IMR-90 (cell line): Measurements from ENCODE around the gene DSCAM. TPM values are rescaled to one million over a fixed set of nuclear protein-coding genes. Genes with fewer than 3 reads are reported as not detected.

Source experiments
- ATAC-seq: fragments of 200-7000 bp; cut with Tn5 transposase; 2 replicates; pipeline ENCODE4 v1.9.1; 2020; ENCODE audit warnings: low read depth, mild to moderate bottlenecking, moderate library complexity
- BruUV-seq: library from RNA; stranded (reverse); fragments of 400-500 nt; replicated peaks from 2 replicates; lab custom pipeline; 2021; lab: Mats Ljungman, UMichigan
- CTCF ChIA-PET: fragments of 300-600 bp; formaldehyde crosslinking; extraction: SDS; loops from one replicate; lab custom pipeline; 2021; ENCODE audit warnings: antibody characterized with exemption; lab: Yijun Ruan, JAX
- POLR2A ChIA-PET: fragments of 300-600 bp; sonication (Branson Sonifier 250); formaldehyde crosslinking; loops from one replicate; lab custom pipeline; 2022; ENCODE audit warnings: antibody characterized with exemption; ENCODE audit not compliant: unreplicated experiment; lab: Charles Lee
- DNase-seq: peaks from one replicate; pipeline ENCODE4 v3.0.0; 2013
- H2AFZ ChIP-seq: replicated peaks from 2 replicates; pipeline ENCODE3; 2013; ENCODE audit warnings: low read length, mild to moderate bottlenecking; ENCODE audit not compliant: poor library complexity
- H2AK5ac ChIP-seq: 2 replicates; pipeline ENCODE4 v1.6.1; 2013; ENCODE audit warnings: low read depth, low read length, inconsistent platforms
- H2AK9ac ChIP-seq: replicated peaks from 2 replicates; pipeline ENCODE3; 2013; ENCODE audit warnings: mild to moderate bottlenecking, low read depth, low read length, moderate library complexity; ENCODE audit not compliant: poor library complexity
- H2BK120ac ChIP-seq: 2 replicates; pipeline ENCODE4 v1.6.1; 2013; ENCODE audit warnings: low read depth, low read length, inconsistent platforms
- H2BK15ac ChIP-seq: 3 replicates; pipeline ENCODE4 v1.6.1; 2013; ENCODE audit warnings: low read depth, low read length, inconsistent platforms
- H2BK20ac ChIP-seq: 2 replicates; pipeline ENCODE4 v1.6.1; 2013; ENCODE audit warnings: low read depth, mild to moderate bottlenecking, inconsistent platforms, low read length, moderate library complexity
- H2BK5ac ChIP-seq: 2 replicates; pipeline ENCODE4 v1.6.1; 2013; ENCODE audit warnings: mild to moderate bottlenecking, low read depth, low read length, inconsistent platforms; ENCODE audit not compliant: poor library complexity, severe bottlenecking
- H3K14ac ChIP-seq: replicated peaks from 2 replicates; pipeline ENCODE4 v1.6.1; 2013; ENCODE audit warnings: low read depth, low read length, inconsistent platforms
- H3K18ac ChIP-seq: 2 replicates; pipeline ENCODE4 v1.6.1; 2013; ENCODE audit warnings: low read depth, low read length, control low read depth
- H3K23ac ChIP-seq: 2 replicates; pipeline ENCODE4 v1.6.1; 2013; ENCODE audit warnings: low read depth, low read length, inconsistent platforms
- H3K27ac ChIP-seq: 2 replicates; pipeline ENCODE4 v1.5.1; 2013; ENCODE audit warnings: mild to moderate bottlenecking, control low read depth, low read length; ENCODE audit not compliant: insufficient read depth
- H3K27me3 ChIP-seq: 2 replicates; pipeline ENCODE4 v1.6.1; 2013; ENCODE audit warnings: low read length; ENCODE audit not compliant: control insufficient read depth, insufficient read depth
- H3K36me3 ChIP-seq: 2 replicates; pipeline ENCODE4 v1.6.1; 2013; ENCODE audit warnings: low read length, mixed read lengths; ENCODE audit not compliant: control insufficient read depth, insufficient read depth
- H3K4ac ChIP-seq: 2 replicates; pipeline ENCODE4 v1.6.1; 2013; ENCODE audit warnings: low read depth, low read length, inconsistent platforms
- H3K4me1 ChIP-seq: 2 replicates; pipeline ENCODE4 v1.6.1; 2013; ENCODE audit warnings: low read length, mixed read lengths; ENCODE audit not compliant: control insufficient read depth, insufficient read depth
- H3K4me2 ChIP-seq: 2 replicates; pipeline ENCODE4 v1.6.1; 2013; ENCODE audit warnings: low read depth, mild to moderate bottlenecking, control low read depth, low read length, moderate library complexity
- H3K4me3 ChIP-seq: 2 replicates; pipeline ENCODE4 v1.5.1; 2013; ENCODE audit warnings: low read depth, mild to moderate bottlenecking, control low read depth, low read length, moderate library complexity; ENCODE audit not compliant: insufficient read depth
- H3K56ac ChIP-seq: 2 replicates; pipeline ENCODE4 v1.6.1; 2013; ENCODE audit warnings: low read length, inconsistent platforms; ENCODE audit not compliant: insufficient read depth; ENCODE audit errors: extremely low read depth
- H3K79me1 ChIP-seq, 2 experiments: 2 replicates each; pipeline ENCODE4 v1.6.1; 2013; ENCODE audit warnings: low read length in 2 of 2, inconsistent platforms in 1 of 2, low read depth in 1 of 2
- H3K9ac ChIP-seq: 2 replicates; pipeline ENCODE4 v1.6.1; 2013; ENCODE audit warnings: low read depth, low read length, control low read depth
- H3K9me1 ChIP-seq: 2 replicates; pipeline ENCODE4 v1.6.1; 2013; ENCODE audit warnings: low read length, inconsistent platforms; ENCODE audit not compliant: insufficient read depth
- H3K9me3 ChIP-seq: 2 replicates; pipeline ENCODE4 v1.6.1; 2013; ENCODE audit warnings: low read length; ENCODE audit not compliant: control insufficient read depth, insufficient read depth
- H4K20me1 ChIP-seq: 2 replicates; pipeline ENCODE4 v1.6.1; 2013; ENCODE audit warnings: low read length, inconsistent platforms; ENCODE audit not compliant: insufficient read depth
- H4K5ac ChIP-seq: 2 replicates; pipeline ENCODE4 v1.6.1; 2013; ENCODE audit warnings: mild to moderate bottlenecking, low read depth, low read length, control low read depth
- H4K8ac ChIP-seq, 2 experiments: 2 replicates each; pipeline ENCODE4 v1.6.1; 2013; ENCODE audit warnings: low read depth in 2 of 2, low read length in 2 of 2, control low read depth in 1 of 2, inconsistent platforms in 1 of 2
- H4K91ac ChIP-seq: 2 replicates; pipeline ENCODE4 v1.6.1; 2013; ENCODE audit warnings: low read depth, low read length, inconsistent platforms; ENCODE audit not compliant: insufficient read depth
- BHLHE40 ChIP-seq: fragments of 150-350 bp; IDR thresholded peaks from 2 replicates; pipeline ENCODE4 v1.6.1; 2016; ENCODE audit warnings: mild to moderate bottlenecking, low read depth, low read length
- CEBPB ChIP-seq: IDR thresholded peaks from 2 replicates; pipeline ENCODE4 v1.6.1; 2012; ENCODE audit warnings: low read depth, low read length, improper control_type of control experiment
- CHD1 ChIP-seq: IDR thresholded peaks from 2 replicates; pipeline ENCODE4 v1.6.1; 2012; ENCODE audit warnings: low read depth, low read length, improper control_type of control experiment
- FOS ChIP-seq: fragments of 150-350 bp; IDR thresholded peaks from 2 replicates; pipeline ENCODE4 v1.6.1; 2016; ENCODE audit warnings: low read depth, low read length
- MAFK ChIP-seq: IDR thresholded peaks from 2 replicates; pipeline ENCODE4 v1.6.1; 2012; ENCODE audit warnings: low read depth, low read length, improper control_type of control experiment
- MAZ ChIP-seq: IDR thresholded peaks from 2 replicates; pipeline ENCODE4 v1.6.1; 2012; ENCODE audit warnings: low read depth, mild to moderate bottlenecking, low read length, improper control_type of control experiment, moderate library complexity, borderline replicate concordance
- MXI1 ChIP-seq: IDR thresholded peaks from 2 replicates; pipeline ENCODE4 v1.6.1; 2012; ENCODE audit warnings: low read depth, mild to moderate bottlenecking, low read length, moderate library complexity, borderline replicate concordance
- NFE2L2 ChIP-seq: fragments of 150-350 bp; IDR thresholded peaks from 2 replicates; pipeline ENCODE4 v1.6.1; 2016; ENCODE audit warnings: low read depth, mild to moderate bottlenecking, low read length
- POLR2A ChIP-seq: IDR thresholded peaks from 2 replicates; pipeline ENCODE4 v1.6.1; 2012; ENCODE audit warnings: mild to moderate bottlenecking, low read depth, low read length
- RAD21 ChIP-seq: IDR thresholded peaks from 2 replicates; pipeline ENCODE4 v1.6.1; 2012; ENCODE audit warnings: low read length, improper control_type of control experiment
- RCOR1 ChIP-seq: IDR thresholded peaks from 2 replicates; pipeline ENCODE4 v1.6.1; 2012; ENCODE audit warnings: mild to moderate bottlenecking, low read length, improper control_type of control experiment; ENCODE audit not compliant: insufficient replicate concordance
- RFX5 ChIP-seq: IDR thresholded peaks from 2 replicates; pipeline ENCODE4 v1.8.0; 2012; ENCODE audit warnings: low read depth, mild to moderate bottlenecking, low read length, moderate library complexity
- SMC3 ChIP-seq: fragments of 150-350 bp; IDR thresholded peaks from 2 replicates; pipeline ENCODE4 v1.6.1; 2016; ENCODE audit warnings: low read depth, mild to moderate bottlenecking, antibody characterized with exemption, low read length, moderate library complexity
- WGBS, 2 experiments: methylation state at CpG; one replicate each; pipeline versions ENCODE4 v1.1.5 to v1.1.7; 2013; ENCODE audit warnings: missing lambda C conversion rate in 2 of 2; ENCODE audit not compliant: insufficient read length in 1 of 2; ENCODE audit errors: extremely low coverage in 2 of 2; 5-methylcytosine and 5-hydroxymethylcytosine counted together
- dilution Hi-C: fragments of 300-500 bp; cut with HindIII; formaldehyde crosslinking; loops from one replicate; pipeline ENCODE4 v1.14.3; 2018; ENCODE audit warnings: low sequenced_read_pairs; ENCODE audit not compliant: unreplicated experiment
- in situ Hi-C: fragments of 300-500 bp; cut with MboI; formaldehyde crosslinking; loops from 3 replicates; pipeline ENCODE4 v1.14.3; 2019; ENCODE audit warnings: low sequenced_read_pairs, inconsistent platforms, mixed read lengths
- intact Hi-C: fragments of 100-400 bp; cut with micrococcal nuclease; formaldehyde crosslinking; loops from 2 replicates; pipeline ENCODE4 v1.10.0; 2022
- polyA plus RNA-seq, 3 experiments: library from polyadenylated mRNA; depleted of rRNA; stranded (reverse); fragments of >200 nt; gene quantifications; 2 replicates each; pipeline ENCODE4 v1.2.3, GENCODE V29; 2012; ENCODE audit warnings: low replicate concordance in 1 of 3
- total RNA-seq: library from RNA; depleted of rRNA; stranded (reverse); fragments of >200 nt; gene quantifications from 2 replicates; pipeline ENCODE4 v1.2.3, GENCODE V29; 2012
- TF ChIP-seq, protein P1 (sequence below): conservative IDR thresholded peaks from 2 replicates; pipeline ENCODE4 v1.5.1; 2012; ENCODE audit warnings: mild to moderate bottlenecking, low read depth, low read length, improper control_type of control experiment
- TF ChIP-seq, protein P2 (sequence below): fragments of 150-350 bp; IDR thresholded peaks from 2 replicates; pipeline ENCODE4 v1.6.1; 2016; ENCODE audit warnings: low read depth, mild to moderate bottlenecking, low read length, moderate library complexity, borderline replicate concordance
- TF ChIP-seq, protein P3 (sequence below): fragments of 150-350 bp; IDR thresholded peaks from 2 replicates; pipeline ENCODE4 v1.6.1; 2017; ENCODE audit warnings: mild to moderate bottlenecking, antibody characterized with exemption, low read length, low read depth

DSCAM gene
- total and polyA plus RNA-seq, 2 of the 4 experiments (the other 2 are of a cell fraction), result under 0.01 to 0.02 TPM

DNA sequence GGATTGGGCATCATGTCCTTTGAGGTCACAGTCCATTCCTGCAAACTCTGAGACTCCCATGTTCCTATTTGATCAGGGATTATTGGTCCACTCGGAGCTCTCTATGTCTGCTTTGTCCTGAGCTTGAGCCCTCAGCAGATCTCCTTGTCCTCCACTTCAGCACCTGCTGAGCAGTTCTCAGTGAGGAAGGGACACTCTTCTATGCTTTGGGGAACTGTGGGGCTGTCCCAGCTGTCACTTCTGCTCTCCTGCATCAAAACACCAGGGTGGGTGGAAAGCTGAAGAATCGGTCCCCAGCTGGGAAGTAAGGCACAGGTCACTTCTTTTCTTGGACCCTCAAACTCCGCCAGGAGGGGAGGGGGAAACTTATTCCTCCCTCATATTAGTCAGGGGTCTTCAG is 880.2 kb downstream of the DSCAM start:
- Histone ChIP-seq H3K14ac (no peak overlapping the region), H3K56ac (no peak overlapping the region), H3K18ac (no peak overlapping the region), H4K8ac (no peak overlapping the region), H4K5ac (no peak overlapping the region), H2AK9ac (no peak overlapping the region), H3K9me3 (peaks cover 18% of the 10 kb centered on the region), H2BK15ac (no peak overlapping the region), H4K20me1 (no peaks in the 10 kb centered on the region), H3K79me1 (no peaks in the 10 kb centered on the region), H3K4me3 (no peak overlapping the region), H3K4me1 (no peaks in the 10 kb centered on the region), H3K4ac (no peak overlapping the region), H4K91ac (no peak overlapping the region), H2AFZ (no peak overlapping the region), H3K9ac (no peak overlapping the region), H3K27ac (no peak overlapping the region), H2BK5ac (no peak overlapping the region), H3K36me3 (no peaks in the 10 kb centered on the region), H3K4me2 (no peak overlapping the region), H2BK120ac (no peak overlapping the region), H2BK20ac (no peak overlapping the region), H3K23ac (no peak overlapping the region), H3K9me1 (no peaks in the 10 kb centered on the region), H2AK5ac (no peak overlapping the region), H3K27me3 (no peaks in the 10 kb centered on the region)
- in situ Hi-C loops, result loop anchor here (25.0 kb wide), 1 partner anchor 121 kb away; no protein-coding TSS in a partner anchor
- no TSS peak for BruUV-seq
- ChIA-PET POLR2A (no interaction called here), CTCF (no interaction called here)
- DNase-seq (no peak), ATAC-seq (no peak)
- no peak for TF ChIP-seq SMC3
- TF ChIP-seq MAFK, result no peak
- TF ChIP-seq RAD21, result no peak
- no peak for TF ChIP-seq MXI1
- TF ChIP-seq BHLHE40, result no peak
- TF ChIP-seq CEBPB, result no peak
- TF ChIP-seq, protein P1, sequence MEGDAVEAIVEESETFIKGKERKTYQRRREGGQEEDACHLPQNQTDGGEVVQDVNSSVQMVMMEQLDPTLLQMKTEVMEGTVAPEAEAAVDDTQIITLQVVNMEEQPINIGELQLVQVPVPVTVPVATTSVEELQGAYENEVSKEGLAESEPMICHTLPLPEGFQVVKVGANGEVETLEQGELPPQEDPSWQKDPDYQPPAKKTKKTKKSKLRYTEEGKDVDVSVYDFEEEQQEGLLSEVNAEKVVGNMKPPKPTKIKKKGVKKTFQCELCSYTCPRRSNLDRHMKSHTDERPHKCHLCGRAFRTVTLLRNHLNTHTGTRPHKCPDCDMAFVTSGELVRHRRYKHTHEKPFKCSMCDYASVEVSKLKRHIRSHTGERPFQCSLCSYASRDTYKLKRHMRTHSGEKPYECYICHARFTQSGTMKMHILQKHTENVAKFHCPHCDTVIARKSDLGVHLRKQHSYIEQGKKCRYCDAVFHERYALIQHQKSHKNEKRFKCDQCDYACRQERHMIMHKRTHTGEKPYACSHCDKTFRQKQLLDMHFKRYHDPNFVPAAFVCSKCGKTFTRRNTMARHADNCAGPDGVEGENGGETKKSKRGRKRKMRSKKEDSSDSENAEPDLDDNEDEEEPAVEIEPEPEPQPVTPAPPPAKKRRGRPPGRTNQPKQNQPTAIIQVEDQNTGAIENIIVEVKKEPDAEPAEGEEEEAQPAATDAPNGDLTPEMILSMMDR, result no peak
- TF ChIP-seq CHD1, result no peak
- no peak for TF ChIP-seq MAZ
- TF ChIP-seq POLR2A, result no peak
- TF ChIP-seq FOS, result no peak
- TF ChIP-seq, protein P2, sequence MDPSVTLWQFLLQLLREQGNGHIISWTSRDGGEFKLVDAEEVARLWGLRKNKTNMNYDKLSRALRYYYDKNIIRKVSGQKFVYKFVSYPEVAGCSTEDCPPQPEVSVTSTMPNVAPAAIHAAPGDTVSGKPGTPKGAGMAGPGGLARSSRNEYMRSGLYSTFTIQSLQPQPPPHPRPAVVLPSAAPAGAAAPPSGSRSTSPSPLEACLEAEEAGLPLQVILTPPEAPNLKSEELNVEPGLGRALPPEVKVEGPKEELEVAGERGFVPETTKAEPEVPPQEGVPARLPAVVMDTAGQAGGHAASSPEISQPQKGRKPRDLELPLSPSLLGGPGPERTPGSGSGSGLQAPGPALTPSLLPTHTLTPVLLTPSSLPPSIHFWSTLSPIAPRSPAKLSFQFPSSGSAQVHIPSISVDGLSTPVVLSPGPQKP, result no peak
- TF ChIP-seq RFX5, result no peak
- TF ChIP-seq NFE2L2, result no peak
- TF ChIP-seq RCOR1, result no peak
- TF ChIP-seq, protein P3, sequence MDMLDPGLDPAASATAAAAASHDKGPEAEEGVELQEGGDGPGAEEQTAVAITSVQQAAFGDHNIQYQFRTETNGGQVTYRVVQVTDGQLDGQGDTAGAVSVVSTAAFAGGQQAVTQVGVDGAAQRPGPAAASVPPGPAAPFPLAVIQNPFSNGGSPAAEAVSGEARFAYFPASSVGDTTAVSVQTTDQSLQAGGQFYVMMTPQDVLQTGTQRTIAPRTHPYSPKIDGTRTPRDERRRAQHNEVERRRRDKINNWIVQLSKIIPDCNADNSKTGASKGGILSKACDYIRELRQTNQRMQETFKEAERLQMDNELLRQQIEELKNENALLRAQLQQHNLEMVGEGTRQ, result no peak
- WGBS, 2 experiments, result no CpG with 5 or more reads among the region's 3 CpGs
- intact Hi-C loops, result no loop called here
- dilution Hi-C loops, result no loop called here
